Measurements from ENCODE around the gene GOLM1. TPM values are rescaled to one million over a fixed set of nuclear protein-coding genes. Genes with fewer than 3 reads are reported as not detected.

Gene GOLM1
- total and polyA plus RNA-seq, 2 of the 8 experiments (the other 6 are each of a cell fraction or from before 2014, with no cell fraction given) = 45.9 to 88.9 TPM

DNA sequence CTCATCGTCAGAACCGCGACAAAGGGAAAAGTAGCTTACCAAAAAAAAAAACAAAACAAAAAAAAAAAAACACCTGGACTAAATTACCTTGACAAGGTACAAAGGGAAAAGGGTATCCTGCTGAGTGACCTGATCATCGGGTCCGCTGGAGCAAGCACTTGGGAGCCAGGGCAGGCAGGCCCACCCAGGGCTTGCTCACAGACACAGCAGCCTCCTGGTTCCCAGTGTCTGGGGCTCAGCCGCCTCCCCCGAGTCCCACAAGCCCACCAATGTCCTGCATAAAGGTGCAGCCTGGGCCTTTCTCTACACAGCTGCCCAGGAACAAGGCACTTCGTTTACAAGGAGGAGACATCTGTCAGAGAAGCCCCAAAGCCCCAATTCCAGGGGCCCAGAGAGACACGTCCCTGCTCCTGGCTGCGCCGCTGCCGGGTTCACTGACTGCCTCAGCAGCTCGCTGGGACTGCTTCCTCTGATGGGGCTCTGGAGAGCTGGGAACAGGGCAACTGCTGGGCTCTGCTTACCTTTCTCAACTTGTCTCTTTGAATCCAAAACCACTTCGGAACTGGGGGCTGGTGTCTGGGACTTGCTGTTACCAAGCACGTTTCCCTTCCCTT, 63.4 kb downstream of the GOLM1 start:
- H2BK12ac ChIP-seq (ENCODE audit: low read depth, low read length) = no peak overlapping the region
- FAIRE-seq = no peak
- no peak overlapping the region for H3K4me2 ChIP-seq (ENCODE audit: insufficient read depth in 1 of 2, low read depth in 2 of 2, low read length in 2 of 2)
- no peak overlapping the region for H4K91ac ChIP-seq (replicated peaks; ENCODE audit: insufficient read length, low read length)
- no peak overlapping the region for H3K9ac ChIP-seq (replicated peaks in 1 of 4; ENCODE audit: extremely low read depth in 1 of 4, low read depth in 3 of 4, low read length in 3 of 4)
- no peak overlapping the region for H2AK5ac ChIP-seq (ENCODE audit: low read depth, low read length)
- H4K8ac ChIP-seq (ENCODE audit: extremely low read depth, insufficient read depth, low read length) = no peak overlapping the region
- no peak overlapping the region for H4K5ac ChIP-seq (ENCODE audit: insufficient read length, low read depth, low read length)
- no peak overlapping the region for H2BK15ac ChIP-seq (ENCODE audit: low read length)
- 90% methylated on average over 15 of the region's 15 CpGs; no CpG with 5 or more reads in 1 of the 2 experiments for WGBS, 2 experiments (ENCODE audit: extremely low coverage in 1 of 2, insufficient coverage in 1 of 2, insufficient read length in 1 of 2, insufficient replicate concordance in 2 of 2, low coverage in 1 of 2, low lambda C conversion rate in 2 of 2, missing lambda C conversion rate in 1 of 2)
- no peak overlapping the region for H3K56ac ChIP-seq (replicated peaks; ENCODE audit: insufficient read length, low read depth, low read length)
- H3K27ac ChIP-seq (ENCODE audit: low read depth, low read length) = no peak overlapping the region
- H3K79me2 ChIP-seq (ENCODE audit: control insufficient read depth in 1 of 2, insufficient read depth in 2 of 2, low read length in 2 of 2) = no peaks in the 10 kb centered on the region
- H3K4me1 ChIP-seq (replicated peaks in 1 of 4; ENCODE audit: control insufficient read depth in 3 of 4, insufficient read depth in 4 of 4, low read length in 3 of 4) = peaks cover 0 to 5% (median under 1%) of the 10 kb centered on the region in 4 experiments; a peak in 3 of 7 replicates
- no peak overlapping the region for H3K18ac ChIP-seq (ENCODE audit: extremely low read depth, low read length)
- DNase-seq (ENCODE audit: low read depth in 1 of 2, low spot score in 2 of 2) = no peak
- H2BK20ac ChIP-seq (ENCODE audit: low read length) = no peak overlapping the region
- H3K23me2 ChIP-seq (ENCODE audit: low read depth, low read length) = no peaks in the 10 kb centered on the region
- H3K14ac ChIP-seq (ENCODE audit: insufficient read length) = no peak overlapping the region
- peaks cover 5 to 28% (median 18%) of the 10 kb centered on the region in 4 experiments; a peak in 6 of 8 replicates for H3K36me3 ChIP-seq (ENCODE audit: control insufficient read depth in 2 of 4, insufficient read depth in 4 of 4, low read length in 3 of 4)
- H3K23ac ChIP-seq (ENCODE audit: insufficient read length) = no peak overlapping the region
- H4K20me1 ChIP-seq (replicated peaks in 1 of 2; ENCODE audit: control insufficient read depth in 1 of 2, insufficient read depth in 2 of 2, low read length in 2 of 2) = peaks cover 0 to 4% of the 10 kb centered on the region in 2 experiments
- H2BK5ac ChIP-seq (ENCODE audit: low read depth, low read length) = no peak overlapping the region
- no peak overlapping the region for H2BK120ac ChIP-seq (replicated peaks; ENCODE audit: low read depth, low read length)
- H3K79me1 ChIP-seq (ENCODE audit: low read depth, low read length) = no peaks in the 10 kb centered on the region
- no peaks in the 10 kb centered on the region for H3K9me3 ChIP-seq (ENCODE audit: insufficient read depth in 2 of 2, low read depth in 1 of 2, low read length in 1 of 2)
- no peak overlapping the region for H2AFZ ChIP-seq (ENCODE audit: low read length)
- H3K4ac ChIP-seq (replicated peaks; ENCODE audit: insufficient read length, low read depth, low read length) = no peak overlapping the region
- H3K27me3 ChIP-seq (replicated peaks in 1 of 4; ENCODE audit: control insufficient read depth in 3 of 4, extremely low read depth in 1 of 4, insufficient read depth in 3 of 4, low read length in 3 of 4) = no peaks in the 10 kb centered on the region
- ChIA-PET POLR2A (ENCODE audit: partially characterized antibody) (interaction anchor here (0.7 to 1.0 kb wide), 4 partner anchors 9 to 65 kb away, joined by 3 to 4 read pairs (median 3); no protein-coding TSS in a partner anchor), CTCF (ENCODE audit: partially characterized antibody) (interaction anchor here (0.5 to 1.9 kb wide), 19 partner anchors 9 to 807 kb away, joined by 3 to 10 read pairs (median 3); no protein-coding TSS in a partner anchor)
- H3K4me3 ChIP-seq (ENCODE audit: extremely low read depth in 1 of 4, insufficient read depth in 2 of 4, low read depth in 3 of 4, low read length in 4 of 4) = no peak overlapping the region
- TF ChIP-seq SIN3A (conservative IDR thresholded peaks at IDR 0.05 in 1 of 2, IDR thresholded peaks at IDR 0.05 in 1 of 2; ENCODE audit: low read depth in 1 of 2, low read length in 2 of 2) (no peak), SP1 (IDR thresholded peaks at IDR 0.05; ENCODE audit: low read depth, low read length) (no peak), ASH2L (IDR thresholded peaks at IDR 0.05; ENCODE audit: low read length) (no peak), CHD1 (IDR thresholded peaks at IDR 0.05; ENCODE audit: low read depth, low read length) (no peak), SP2 (IDR thresholded peaks at IDR 0.05; ENCODE audit: low read length) (no peak), SUZ12 (IDR thresholded peaks at IDR 0.05; ENCODE audit: low read length) (no peak)
